Measurements from ENCODE around the gene SYCP2.

The SYCP2 gene

DNA sequence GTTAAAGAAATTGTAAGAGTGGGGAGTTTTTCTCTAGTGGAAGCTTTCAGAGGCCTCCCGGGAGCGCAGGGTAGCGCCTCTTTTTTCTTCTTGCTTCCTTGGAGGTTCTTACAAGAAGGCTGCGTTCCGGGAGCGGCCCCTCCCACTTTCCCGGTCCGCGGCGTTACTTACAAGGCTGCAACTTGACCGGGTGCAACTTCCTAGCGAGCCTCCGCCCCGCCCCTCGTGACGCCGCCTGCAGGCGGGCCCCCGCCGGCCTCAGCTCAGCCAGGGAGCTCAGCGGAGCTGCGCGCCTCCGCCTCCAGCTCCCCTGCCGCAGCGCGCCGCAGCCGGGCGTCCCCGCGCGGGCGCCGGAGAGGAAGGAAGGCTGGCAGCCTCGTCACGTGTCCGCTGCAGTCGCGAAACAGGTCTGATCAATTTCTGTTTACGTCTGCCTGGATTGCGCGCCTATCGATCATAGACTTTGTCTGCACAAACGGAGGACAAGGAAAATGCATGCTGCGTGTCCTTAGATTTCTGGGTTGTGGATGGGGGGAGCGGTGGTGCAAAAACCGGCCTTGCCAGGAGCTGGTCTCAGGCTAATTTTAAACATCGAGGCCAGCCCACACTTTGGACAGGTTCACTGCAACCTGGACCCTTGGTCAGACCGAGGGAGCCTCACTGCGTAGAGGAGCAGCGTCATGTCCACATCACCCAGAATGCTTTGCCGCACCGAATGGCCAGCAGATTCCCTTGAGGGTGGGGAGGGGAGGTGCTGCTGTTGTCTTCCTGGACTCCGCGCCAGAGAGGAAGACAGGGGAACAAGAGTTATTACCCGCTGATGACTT lies 6.9 kb upstream of the SYCP2 start, which contains the start of the genes FAM217B and PPP1R3D:
Gene FAM217B (plus strand): TSS at position 261 of the 827 bp plus-strand sequence. CDS start 3,555 bp downstream, outside the sequence.
Gene PPP1R3D (minus strand): TSS at position 177 of the 827 bp plus-strand sequence. CDS start 374 bp downstream, outside the sequence.
- peak within 1 kb of the TSS; percentile 78 to 96 for H3K4ac ChIP-seq (ENCODE audit: low read depth in 1 of 2, low read length in 2 of 2)
- H3K27ac ChIP-seq (ENCODE audit: low read length, poor library complexity, severe bottlenecking), result peak within 1 kb of the TSS; percentile 99
- H3K36me3 ChIP-seq (ENCODE audit: control insufficient read depth in 1 of 2, insufficient read depth in 2 of 2, low read depth in 1 of 2, low read length in 2 of 2), result peaks cover 10 to 44% of the 10 kb centered on the region in 2 experiments
- peaks cover 12% of the 10 kb centered on the region for H3K4me1 ChIP-seq (ENCODE audit: control insufficient read depth, insufficient read depth, low read depth, low read length)
- no peaks in the 10 kb centered on the region for H3K27me3 ChIP-seq (ENCODE audit: control insufficient read depth in 1 of 2, insufficient read depth in 1 of 2, low read length in 2 of 2)
- no peak within 1 kb of the TSS for H2AK5ac ChIP-seq (ENCODE audit: low read length, severe bottlenecking)
- H3K9ac ChIP-seq (ENCODE audit: low read length), result peak within 1 kb of the TSS; percentile 97
- no peaks in the 10 kb centered on the region for H3K9me3 ChIP-seq (ENCODE audit: control insufficient read depth, low read length)
- no peak within 1 kb of the TSS for H2BK15ac ChIP-seq (ENCODE audit: low read depth, poor library complexity, severe bottlenecking)
- peak within 1 kb of the TSS in 1 of 2 experiments; percentile 96 for H3K14ac ChIP-seq (ENCODE audit: low read length in 2 of 2)
- peak within 1 kb of the TSS in 1 of 2 experiments; percentile 57 for H2BK12ac ChIP-seq (ENCODE audit: low read length in 2 of 2)
- peak within 1 kb of the TSS; percentile 95 to 99 for H3K18ac ChIP-seq (ENCODE audit: low read depth in 1 of 2, low read length in 2 of 2)
- H3K79me1 ChIP-seq (replicated peaks; ENCODE audit: low read length, poor library complexity, severe bottlenecking), result peaks cover 14% of the 10 kb centered on the region
- H3K23ac ChIP-seq (ENCODE audit: low read length in 2 of 2), result peak within 1 kb of the TSS in 1 of 2 experiments; percentile 96
- peak within 1 kb of the TSS; percentile 89 for H4K8ac ChIP-seq (ENCODE audit: low read length)
- peak within 1 kb of the TSS; percentile 98 for H3K4me2 ChIP-seq (ENCODE audit: low read length, poor library complexity, severe bottlenecking)
- under 1% methylated on average over 57 of the region's 57 CpGs for WGBS
- peak within 1 kb of the TSS; percentile 81 for H2BK120ac ChIP-seq (ENCODE audit: low read depth, low read length)
- H4K91ac ChIP-seq (ENCODE audit: low read length), result peak within 1 kb of the TSS; percentile 86
- peak within 1 kb of the TSS; percentile 77 to 90 for H3K4me3 ChIP-seq (ENCODE audit: insufficient read depth in 1 of 2, low read depth in 1 of 2, low read length in 2 of 2)
- peak; percentile 97 for DNase-seq
- H2BK5ac ChIP-seq (ENCODE audit: low read depth, low read length, poor library complexity, severe bottlenecking), result peak within 1 kb of the TSS; percentile 80
- H2AFZ ChIP-seq (ENCODE audit: low read depth, low read length), result peak within 1 kb of the TSS; percentile 100

DNA sequence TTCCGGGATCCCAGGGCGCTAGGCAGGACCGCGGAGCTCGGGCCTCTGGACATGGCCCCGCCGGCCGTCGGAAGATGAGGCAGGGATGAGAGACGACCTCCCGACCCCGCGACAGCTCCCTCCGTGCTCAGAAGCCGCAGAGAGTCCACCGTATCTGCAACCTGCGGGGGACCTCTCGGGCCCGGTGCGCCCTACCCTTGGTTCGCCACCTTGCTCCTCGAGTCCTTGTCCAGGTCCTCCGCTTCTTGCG lies 6.4 kb upstream of the SYCP2 start:
- DNase-seq, result no peak
- Histone ChIP-seq H2AFZ (ENCODE audit: low read depth, low read length) (peak overlapping the region; percentile 91), H2BK15ac (ENCODE audit: low read depth, poor library complexity, severe bottlenecking) (no peak overlapping the region), H3K4me1 (ENCODE audit: control insufficient read depth, insufficient read depth, low read depth, low read length) (peaks cover 12% of the 10 kb centered on the region), H3K4me3 (ENCODE audit: insufficient read depth in 1 of 2, low read depth in 1 of 2, low read length in 2 of 2) (peak overlapping the region; percentile 77 to 90), H2AK5ac (ENCODE audit: low read length, severe bottlenecking) (no peak overlapping the region), H3K27ac (ENCODE audit: low read length, poor library complexity, severe bottlenecking) (peak overlapping the region; percentile 96), H2BK120ac (ENCODE audit: low read depth, low read length) (peak overlapping the region; percentile 81), H3K4me2 (ENCODE audit: low read length, poor library complexity, severe bottlenecking) (peak overlapping the region; percentile 90), H3K14ac (ENCODE audit: low read length in 2 of 2) (no peak overlapping the region), H2BK12ac (ENCODE audit: low read length in 2 of 2) (no peak overlapping the region), H3K18ac (ENCODE audit: low read depth in 1 of 2, low read length in 2 of 2) (peak overlapping the region; percentile 34 to 86), H3K36me3 (ENCODE audit: control insufficient read depth in 1 of 2, insufficient read depth in 2 of 2, low read depth in 1 of 2, low read length in 2 of 2) (peaks cover 10 to 39% of the 10 kb centered on the region in 2 experiments), H3K27me3 (ENCODE audit: control insufficient read depth in 1 of 2, insufficient read depth in 1 of 2, low read length in 2 of 2) (no peaks in the 10 kb centered on the region), H3K9ac (ENCODE audit: low read length) (peak overlapping the region; percentile 97), H4K91ac (ENCODE audit: low read length) (peak overlapping the region; percentile 31), H3K79me1 (replicated peaks; ENCODE audit: low read length, poor library complexity, severe bottlenecking) (peaks cover 13% of the 10 kb centered on the region), H3K9me3 (ENCODE audit: control insufficient read depth, low read length) (no peaks in the 10 kb centered on the region), H3K4ac (ENCODE audit: low read depth in 1 of 2, low read length in 2 of 2) (peak overlapping the region in 1 of 2 experiments; percentile 24), H3K23ac (ENCODE audit: low read length in 2 of 2) (peak overlapping the region in 1 of 2 experiments; percentile 48), H4K8ac (ENCODE audit: low read length) (peak overlapping the region; percentile 47), H2BK5ac (ENCODE audit: low read depth, low read length, poor library complexity, severe bottlenecking) (peak overlapping the region; percentile 80)
- under 1% methylated on average over 21 of the region's 24 CpGs for WGBS

DNA sequence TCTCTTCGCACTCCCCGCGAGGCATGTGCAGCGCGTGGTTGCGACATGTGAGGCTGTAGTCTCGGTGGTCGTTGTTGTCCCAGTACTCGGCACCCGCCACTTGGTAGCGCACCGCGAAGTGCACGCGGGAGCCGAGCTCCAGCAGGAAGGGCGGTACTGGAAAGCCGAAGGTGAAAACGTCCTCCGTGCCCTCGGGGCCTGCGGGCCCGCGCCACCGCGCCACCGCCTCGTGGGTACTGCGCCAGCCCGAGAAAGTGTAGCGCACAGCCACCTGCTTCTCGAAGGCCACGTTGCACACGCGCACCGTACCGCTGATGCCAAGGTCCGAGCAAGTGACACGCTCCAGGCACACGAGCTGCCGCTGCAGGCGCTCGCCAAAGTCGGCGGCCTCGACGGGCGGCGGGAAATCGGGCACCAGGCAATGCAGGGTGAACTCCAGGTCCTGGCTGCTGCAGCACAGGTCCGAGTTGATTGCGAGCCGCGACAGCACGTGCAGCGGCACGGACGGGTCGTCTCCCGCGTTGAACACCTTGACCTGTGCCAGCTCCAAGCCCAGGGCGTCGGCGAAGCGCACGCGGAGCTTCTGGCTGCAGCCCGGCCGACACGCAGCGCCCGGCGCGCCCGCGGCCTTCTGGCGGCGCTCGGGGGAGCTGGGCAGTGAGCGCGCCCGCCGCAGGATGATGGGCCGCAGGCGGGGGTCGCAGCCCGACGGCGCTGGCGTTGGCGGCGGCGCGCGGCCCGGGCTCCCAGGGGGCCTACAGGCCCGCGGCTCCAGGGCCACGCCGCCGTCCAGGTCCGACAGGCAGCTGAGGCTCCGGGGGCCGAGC lies 5.8 kb upstream of the SYCP2 start:
- Histone ChIP-seq H3K23ac (ENCODE audit: low read length in 2 of 2) (peak overlapping the region in 1 of 2 experiments; percentile 75), H3K36me3 (ENCODE audit: control insufficient read depth in 1 of 2, insufficient read depth in 2 of 2, low read depth in 1 of 2, low read length in 2 of 2) (peaks cover 6 to 34% of the 10 kb centered on the region in 2 experiments), H3K9ac (ENCODE audit: low read length) (peak overlapping the region; percentile 97), H3K9me3 (ENCODE audit: control insufficient read depth, low read length) (no peaks in the 10 kb centered on the region), H3K14ac (ENCODE audit: low read length in 2 of 2) (peak overlapping the region in 1 of 2 experiments; percentile 5), H2BK120ac (ENCODE audit: low read depth, low read length) (peak overlapping the region; percentile 81), H3K4me1 (ENCODE audit: control insufficient read depth, insufficient read depth, low read depth, low read length) (peaks cover 12% of the 10 kb centered on the region), H3K27ac (ENCODE audit: low read length, poor library complexity, severe bottlenecking) (peak overlapping the region; percentile 96), H4K8ac (ENCODE audit: low read length) (peak overlapping the region; percentile 89), H3K18ac (ENCODE audit: low read depth in 1 of 2, low read length in 2 of 2) (peak overlapping the region; percentile 34 to 86), H3K27me3 (ENCODE audit: control insufficient read depth in 1 of 2, insufficient read depth in 1 of 2, low read length in 2 of 2) (no peaks in the 10 kb centered on the region), H3K4ac (ENCODE audit: low read depth in 1 of 2, low read length in 2 of 2) (peak overlapping the region in 1 of 2 experiments; percentile 24), H4K91ac (ENCODE audit: low read length) (peak overlapping the region; percentile 65), H2BK5ac (ENCODE audit: low read depth, low read length, poor library complexity, severe bottlenecking) (peak overlapping the region; percentile 80), H2AK5ac (ENCODE audit: low read length, severe bottlenecking) (no peak overlapping the region), H3K79me1 (replicated peaks; ENCODE audit: low read length, poor library complexity, severe bottlenecking) (peaks cover 12% of the 10 kb centered on the region), H3K4me2 (ENCODE audit: low read length, poor library complexity, severe bottlenecking) (peak overlapping the region; percentile 90), H3K4me3 (ENCODE audit: insufficient read depth in 1 of 2, low read depth in 1 of 2, low read length in 2 of 2) (peak overlapping the region; percentile 77 to 90), H2AFZ (ENCODE audit: low read depth, low read length) (peak overlapping the region; percentile 91), H2BK15ac (ENCODE audit: low read depth, poor library complexity, severe bottlenecking) (no peak overlapping the region), H2BK12ac (ENCODE audit: low read length in 2 of 2) (no peak overlapping the region)
- DNase-seq, result no peak
- 67% methylated on average over 82 of the region's 104 CpGs for WGBS

Measured in mesenchymal stem cell (in vitro differentiated cells and primary cell).